Tibial artery (tissue), 4 donors: ENCODE data around the gene PECR.
A peak's percentile ranks its signal among the peaks of the same experiment; 100 is the strongest.

Source experiments
- DNase-seq, 2 donors: peaks; one replicate each; pipeline ENCODE4 v3.0.0-alpha.2; 2019
- H3K27ac ChIP-seq, 2 donors: fragments of 200-600 bp; sonication (generic) in 1 of 2; 1 replicate in 1 of 2; 2 replicates in 1 of 2; pipeline ENCODE4 v1.5.1; 2018 to 2019; ENCODE audit warnings: mild to moderate bottlenecking in 1 of 2
- H3K27me3 ChIP-seq, 2 donors: fragments of 200-600 bp; sonication (generic) in 1 of 2; one replicate each; pipeline versions ENCODE4 v1.5.1 to v1.6.0; 2016 to 2019
- H3K36me3 ChIP-seq, 3 donors: fragments of 200-600 bp; sonication (generic) in 2 of 3; one replicate each; pipeline ENCODE4 v1.5.1; 2016 to 2019; ENCODE audit warnings: mild to moderate bottlenecking in 2 of 3
- H3K4me1 ChIP-seq, 4 donors: fragments of 200-600 bp; sonication (generic) in 2 of 4; 1 replicate in 3 of 4; 2 replicates in 1 of 4; pipeline ENCODE4 v1.5.1; 2016 to 2019
- H3K4me3 ChIP-seq, 2 donors: fragments of 200-600 bp; sonication (generic) in 1 of 2; 1 replicate in 1 of 2; 2 replicates in 1 of 2; pipeline ENCODE4 v1.5.1; 2018 to 2019; ENCODE audit warnings: mild to moderate bottlenecking in 2 of 2
- H3K9me3 ChIP-seq, 3 donors: fragments of 200-600 bp; sonication (generic) in 1 of 3; one replicate each; pipeline ENCODE4 v1.5.1; 2016 to 2019
- intact Hi-C: fragments of 100-400 bp; cut with DNase I; formaldehyde crosslinking; loops from one replicate; pipeline ENCODE4 v1.15.0; 2023; ENCODE audit warnings: low total_unique reads
- TF ChIP-seq, protein P1 (sequence below), 2 experiments: fragments of 200-600 bp in 1 of 2; fragments of 450-650 bp in 1 of 2; IDR thresholded peaks; one replicate each; pipeline ENCODE4 v1.5.1; 2017 to 2019; ENCODE audit warnings: antibody characterized with exemption in 2 of 2, mild to moderate bottlenecking in 1 of 2, moderate library complexity in 1 of 2

Gene PECR

DNA sequence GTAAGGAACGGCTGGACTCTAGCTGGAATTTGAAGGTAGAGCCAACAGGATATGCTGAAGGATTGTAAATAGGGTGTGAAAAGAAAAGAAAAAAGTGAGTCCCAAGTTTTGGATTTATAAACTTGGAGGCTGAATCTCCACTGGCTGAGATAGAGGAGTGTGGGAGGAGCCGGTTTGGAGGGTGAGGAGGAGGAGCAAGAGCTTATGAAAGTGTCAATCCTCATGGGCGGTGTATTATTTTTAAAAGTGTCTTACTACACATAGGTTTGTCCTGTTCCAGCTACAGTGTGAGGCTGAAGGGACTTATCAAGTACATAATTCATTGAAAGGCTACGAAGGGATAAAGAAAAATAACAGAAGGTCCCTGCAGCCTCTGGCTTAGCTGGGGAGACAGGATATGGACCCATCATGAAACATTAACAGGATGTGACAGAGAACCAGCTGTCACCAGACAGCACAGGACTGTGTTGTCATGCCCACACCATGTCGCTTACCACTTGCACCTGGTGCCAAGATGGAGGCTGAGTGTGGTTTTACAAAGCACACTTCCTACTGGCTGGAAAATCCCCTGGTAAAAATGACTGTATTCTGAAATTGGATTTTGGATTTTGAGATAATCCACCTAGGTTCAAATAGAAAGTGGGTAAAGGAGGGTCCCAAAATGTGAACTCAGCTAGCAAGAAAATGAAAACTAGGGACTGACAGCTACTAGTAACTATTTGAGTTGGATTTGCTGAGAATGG, 65.7 kb downstream of the PECR start:
- no peaks in the 10 kb centered on the region for H3K36me3 ChIP-seq
- H3K27ac ChIP-seq, result no peak overlapping the region
- no peaks in the 10 kb centered on the region for H3K9me3 ChIP-seq
- TF ChIP-seq, protein P1, sequence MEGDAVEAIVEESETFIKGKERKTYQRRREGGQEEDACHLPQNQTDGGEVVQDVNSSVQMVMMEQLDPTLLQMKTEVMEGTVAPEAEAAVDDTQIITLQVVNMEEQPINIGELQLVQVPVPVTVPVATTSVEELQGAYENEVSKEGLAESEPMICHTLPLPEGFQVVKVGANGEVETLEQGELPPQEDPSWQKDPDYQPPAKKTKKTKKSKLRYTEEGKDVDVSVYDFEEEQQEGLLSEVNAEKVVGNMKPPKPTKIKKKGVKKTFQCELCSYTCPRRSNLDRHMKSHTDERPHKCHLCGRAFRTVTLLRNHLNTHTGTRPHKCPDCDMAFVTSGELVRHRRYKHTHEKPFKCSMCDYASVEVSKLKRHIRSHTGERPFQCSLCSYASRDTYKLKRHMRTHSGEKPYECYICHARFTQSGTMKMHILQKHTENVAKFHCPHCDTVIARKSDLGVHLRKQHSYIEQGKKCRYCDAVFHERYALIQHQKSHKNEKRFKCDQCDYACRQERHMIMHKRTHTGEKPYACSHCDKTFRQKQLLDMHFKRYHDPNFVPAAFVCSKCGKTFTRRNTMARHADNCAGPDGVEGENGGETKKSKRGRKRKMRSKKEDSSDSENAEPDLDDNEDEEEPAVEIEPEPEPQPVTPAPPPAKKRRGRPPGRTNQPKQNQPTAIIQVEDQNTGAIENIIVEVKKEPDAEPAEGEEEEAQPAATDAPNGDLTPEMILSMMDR (IDR thresholded peaks at IDR 0.05), result no peak
- H3K4me1 ChIP-seq, result peaks cover 0 to 8% (median 3%) of the 10 kb centered on the region in 4 donors
- H3K27me3 ChIP-seq, result no peaks in the 10 kb centered on the region
- intact Hi-C loops, result loop anchor here (10.0 kb wide), 2 partner anchors 61 to 1869 kb away; no protein-coding TSS in a partner anchor
- H3K4me3 ChIP-seq, result no peak overlapping the region
- no peak for DNase-seq

DNA sequence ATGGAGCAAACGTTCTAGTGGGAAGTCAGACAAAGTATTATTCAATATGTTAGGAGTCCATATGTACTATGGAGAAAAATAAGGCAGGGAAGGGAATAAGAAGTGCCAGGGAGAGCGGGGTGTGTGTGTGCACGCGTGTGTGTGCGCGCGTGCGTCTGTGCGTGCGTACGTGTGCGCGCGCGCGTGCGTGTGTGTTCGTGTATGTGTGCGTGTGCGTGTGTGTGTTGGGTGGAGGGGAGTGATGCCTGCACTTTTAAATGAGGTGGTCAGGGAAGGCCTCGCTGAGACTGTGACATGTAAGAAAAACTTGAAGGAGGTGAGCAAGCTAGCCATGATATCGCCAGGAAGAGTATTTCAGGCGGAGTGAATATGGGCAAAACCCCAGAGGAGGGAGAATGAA, 66.6 kb downstream of the PECR start:
- no peak overlapping the region for H3K27ac ChIP-seq
- TF ChIP-seq, protein P1 (IDR thresholded peaks at IDR 0.05), result no peak
- no peak overlapping the region for H3K4me3 ChIP-seq
- DNase-seq, result no peak
- intact Hi-C loops, result loop anchor here (10.0 kb wide), 2 partner anchors 60 to 1870 kb away; no protein-coding TSS in a partner anchor
- H3K36me3 ChIP-seq, result no peaks in the 10 kb centered on the region
- no peaks in the 10 kb centered on the region for H3K9me3 ChIP-seq
- no peaks in the 10 kb centered on the region for H3K27me3 ChIP-seq
- peaks cover 0 to 8% (median 3%) of the 10 kb centered on the region in 4 donors for H3K4me1 ChIP-seq

DNA sequence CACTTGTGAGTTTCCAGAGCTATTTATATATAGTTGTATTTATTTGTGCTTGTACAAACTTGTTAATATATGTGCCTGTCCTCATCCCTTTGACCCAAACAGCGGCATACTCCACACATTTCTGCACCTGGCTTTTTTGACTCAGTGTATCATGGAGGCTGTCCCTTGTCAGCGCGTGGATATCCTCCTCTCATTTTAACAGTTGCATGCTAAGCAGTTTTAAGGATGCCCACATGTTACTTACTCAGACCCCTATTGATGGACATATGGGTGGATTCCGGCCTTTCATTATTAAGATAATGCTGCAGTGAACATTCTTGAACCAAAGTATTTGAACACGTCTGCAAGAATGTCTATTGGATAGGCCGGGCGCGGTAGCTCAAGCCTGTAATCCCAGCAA, 67.6 kb downstream of the PECR start:
- DNase-seq, result no peak
- peaks cover 0 to 8% (median 3%) of the 10 kb centered on the region in 4 donors for H3K4me1 ChIP-seq
- intact Hi-C loops, result loop anchor here (10.0 kb wide), 2 partner anchors 59 to 1871 kb away; no protein-coding TSS in a partner anchor
- no peaks in the 10 kb centered on the region for H3K36me3 ChIP-seq
- no peaks in the 10 kb centered on the region for H3K27me3 ChIP-seq
- TF ChIP-seq, protein P1 (IDR thresholded peaks at IDR 0.05), result no peak
- no peaks in the 10 kb centered on the region for H3K9me3 ChIP-seq
- no peak overlapping the region for H3K27ac ChIP-seq
- H3K4me3 ChIP-seq, result peak overlapping the region in 1 of 2 donors; percentile 59

DNA sequence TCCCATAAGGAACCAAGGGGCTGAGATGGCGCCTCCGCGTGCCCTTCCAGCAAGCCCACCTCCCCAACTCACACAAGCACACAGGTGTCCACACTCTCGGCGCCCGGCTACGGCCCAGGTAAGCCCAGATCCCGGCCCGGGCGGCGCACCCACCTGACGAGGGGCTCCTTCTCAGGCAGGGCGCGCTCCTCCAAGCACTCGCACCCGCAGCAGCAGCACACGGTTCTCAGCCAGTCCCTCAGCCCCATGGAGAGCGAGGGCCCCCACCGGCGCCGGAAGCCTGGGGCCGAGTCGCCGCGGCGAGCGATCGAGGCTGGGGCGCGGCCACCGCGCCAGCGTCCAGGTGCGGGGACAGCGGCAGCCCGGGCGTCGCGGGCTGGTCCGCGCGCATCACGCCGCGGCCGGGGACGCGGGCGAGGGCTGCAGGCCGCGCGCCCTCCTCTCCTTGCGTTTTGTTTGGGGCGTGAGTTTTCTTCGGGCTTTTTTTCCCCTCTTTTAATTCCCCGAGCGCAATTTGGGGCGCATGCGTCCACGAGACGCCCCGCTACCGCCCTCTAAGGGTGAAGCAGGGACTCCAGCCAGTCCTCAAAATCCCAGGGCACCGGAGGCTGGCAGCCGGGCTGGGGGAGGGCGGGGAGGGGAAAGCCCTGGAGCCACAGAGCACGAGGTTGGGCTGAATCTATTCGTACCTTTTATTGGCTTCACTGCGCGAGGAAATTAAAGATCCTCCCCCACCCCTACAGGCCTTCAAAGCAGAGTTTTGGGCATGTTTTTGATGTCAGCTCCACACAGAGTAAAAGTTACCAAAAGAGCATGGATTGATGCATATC, 68.3 kb downstream of the PECR start, which contains the start of gene MREG:
Gene MREG, minus strand, starts transcription at position 472 of the 830 bp plus-strand sequence. Its CDS starts 224 bp downstream, at position 248.
- TF ChIP-seq, protein P1 (IDR thresholded peaks at IDR 0.05), result peak; percentile 45 to 73
- Histone ChIP-seq H3K36me3 (no peaks in the 10 kb centered on the region), H3K4me1 (peaks cover 0 to 8% (median 3%) of the 10 kb centered on the region in 4 donors), H3K9me3 (no peaks in the 10 kb centered on the region), H3K27me3 (no peaks in the 10 kb centered on the region), H3K27ac (peak within 1 kb of the TSS; percentile 33 to 51), H3K4me3 (peak within 1 kb of the TSS; percentile 59 to 71)
- DNase-seq, result peak; percentile 61 to 73
- intact Hi-C loops, result loop anchor here (10.0 kb wide), 2 partner anchors 58 to 1872 kb away; no protein-coding TSS in a partner anchor

DNA sequence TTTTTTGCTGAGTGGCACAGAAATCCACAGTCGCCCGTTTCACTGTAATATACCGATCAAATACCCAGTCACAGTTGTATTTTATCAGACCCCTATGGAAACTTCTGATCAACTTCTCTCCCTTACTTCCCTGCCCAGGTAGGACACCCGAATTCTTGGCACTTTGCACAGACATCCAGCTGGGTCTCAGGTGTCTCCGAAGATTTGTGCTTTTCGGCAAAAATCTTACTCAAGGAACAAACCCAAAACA, 68.9 kb downstream of the PECR start:
- Histone ChIP-seq H3K4me3 (peak overlapping the region; percentile 59 to 71), H3K9me3 (no peaks in the 10 kb centered on the region), H3K27me3 (no peaks in the 10 kb centered on the region), H3K36me3 (no peaks in the 10 kb centered on the region), H3K4me1 (peaks cover 0 to 8% (median 3%) of the 10 kb centered on the region in 4 donors), H3K27ac (peak overlapping the region; percentile 33 to 51)
- intact Hi-C loops, result loop anchor here (10.0 kb wide), 2 partner anchors 58 to 1872 kb away; no protein-coding TSS in a partner anchor
- no peak for DNase-seq
- TF ChIP-seq, protein P1 (IDR thresholded peaks at IDR 0.05), result no peak
